Neural cell (in vitro differentiated cells): ENCODE measurements around the gene CRYZL1. TPM values are rescaled to one million over a fixed set of nuclear protein-coding genes. Genes with fewer than 3 reads are reported as not detected.
"Not testable (repeated sequence)": the region's sequence is repeated elsewhere in the genome, so short reads cannot be mapped to it uniquely, and the experiment has no call there.

Experiments
- H2AFZ ChIP-seq: fragments of 200-600, 300-800 bp; sonication (generic), shearing (Covaris generic); 2 replicates; pipeline ENCODE4 v1.6.0; 2014; ENCODE audit warnings: low read depth, mild to moderate bottlenecking, antibody characterized with exemption, low read length, moderate library complexity
- H3F3A ChIP-seq: fragments of 200-600 bp; shearing (Covaris generic); 2 replicates; pipeline ENCODE4 v1.6.1; 2016; ENCODE audit warnings: mild to moderate bottlenecking, moderate library complexity, mixed read lengths, antibody characterized with exemption, low read length; ENCODE audit not compliant: insufficient read depth, poor library complexity, severe bottlenecking
- H3K27ac ChIP-seq: fragments of 200-600, 300-800 bp; sonication (generic), shearing (Covaris generic); 2 replicates; pipeline ENCODE4 v1.5.1; 2014; ENCODE audit warnings: mild to moderate bottlenecking, low read length, moderate library complexity
- H3K27me3 ChIP-seq: fragments of 300-800, 200-600 bp; sonication (generic), shearing (Covaris generic); 2 replicates; pipeline ENCODE4 v1.6.0; 2014; ENCODE audit warnings: mild to moderate bottlenecking, low read depth, low read length, moderate library complexity; ENCODE audit not compliant: insufficient read depth
- H3K36me3 ChIP-seq: fragments of 300-800, 200-600 bp; sonication (generic), shearing (Covaris generic); 2 replicates; pipeline ENCODE4 v1.5.1; 2014; ENCODE audit warnings: mild to moderate bottlenecking, antibody characterized with exemption, low read length, moderate library complexity; ENCODE audit not compliant: insufficient read depth
- H3K4me2 ChIP-seq: fragments of 300-800, 200-600 bp; sonication (generic), shearing (Covaris generic); 2 replicates; pipeline ENCODE4 v1.6.0; 2014; ENCODE audit warnings: mild to moderate bottlenecking, low read length
- H3K4me3 ChIP-seq: fragments of 300-800, 200-600 bp; sonication (generic), shearing (Covaris generic); 2 replicates; pipeline ENCODE4 v1.5.1; 2014; ENCODE audit warnings: mild to moderate bottlenecking, low read length, moderate library complexity
- H3K79me2 ChIP-seq: fragments of 200-600 bp; shearing (Covaris generic); replicated peaks from 2 replicates; pipeline ENCODE4 v1.6.0; 2014; ENCODE audit warnings: mild to moderate bottlenecking, low read length, moderate library complexity; ENCODE audit not compliant: insufficient read depth
- H3K9ac ChIP-seq: fragments of 300-800, 200-600 bp; sonication (generic), shearing (Covaris generic); 2 replicates; pipeline ENCODE4 v1.6.1; 2016; ENCODE audit warnings: mild to moderate bottlenecking, low read length, mixed read lengths
- H3K9me2 ChIP-seq: fragments of 200-600 bp; shearing (Covaris generic); 2 replicates; pipeline ENCODE4 v1.6.1; 2016; ENCODE audit warnings: mild to moderate bottlenecking, low read length, mixed read lengths; ENCODE audit not compliant: insufficient read depth
- H3K9me3 ChIP-seq: fragments of 200-600, 300-800 bp; sonication (generic), shearing (Covaris generic); 2 replicates; pipeline ENCODE4 v1.6.1; 2016; ENCODE audit warnings: mild to moderate bottlenecking, mixed run types, low read length, moderate library complexity, mixed read lengths
- H4K20me1 ChIP-seq: fragments of 200-600 bp; shearing (Covaris generic); 2 replicates; pipeline ENCODE4 v1.6.1; 2016; ENCODE audit warnings: mild to moderate bottlenecking, mixed run types; ENCODE audit not compliant: insufficient read depth
- CTCF ChIP-seq: fragments of 450-650 bp; IDR thresholded peaks from 2 replicates; pipeline ENCODE4 v1.5.1; 2014; ENCODE audit warnings: antibody characterized with exemption, mild to moderate bottlenecking, moderate library complexity; ENCODE audit not compliant: poor library complexity, severe bottlenecking
- EP300 ChIP-seq: fragments of 450-650 bp; conservative IDR thresholded peaks from 2 replicates; pipeline ENCODE4 v1.6.1; 2014; ENCODE audit warnings: antibody characterized with exemption, mild to moderate bottlenecking, moderate library complexity; ENCODE audit not compliant: poor library complexity, severe bottlenecking
- EZH2 ChIP-seq: fragments of 200-600, 300-800 bp; shearing (Covaris generic), sonication (generic); IDR thresholded peaks from 2 replicates; pipeline ENCODE4 v1.6.1; 2014; ENCODE audit warnings: antibody characterized with exemption, low read length, borderline replicate concordance, mild to moderate bottlenecking; ENCODE audit not compliant: insufficient read depth, poor library complexity, severe bottlenecking
- POLR2AphosphoS5 ChIP-seq: IDR thresholded peaks from 2 replicates; pipeline ENCODE4 v1.6.1; 2012
- RAD21 ChIP-seq: fragments of 450-650 bp; conservative IDR thresholded peaks from 2 replicates; pipeline ENCODE4 v1.6.1; 2014; ENCODE audit warnings: antibody characterized with exemption, mild to moderate bottlenecking, moderate library complexity
- REST ChIP-seq: IDR thresholded peaks from 2 replicates; pipeline ENCODE4 v1.6.1; 2012; ENCODE audit warnings: borderline replicate concordance
- SMC3 ChIP-seq: fragments of 450-650 bp; conservative IDR thresholded peaks from 2 replicates; pipeline ENCODE4 v1.6.1; 2014; ENCODE audit warnings: antibody characterized with exemption, mild to moderate bottlenecking, moderate library complexity; ENCODE audit not compliant: poor library complexity
- TAF1 ChIP-seq: IDR thresholded peaks from 2 replicates; pipeline ENCODE4 v1.6.1; 2012; ENCODE audit warnings: low read depth
- polyA plus RNA-seq: library from polyadenylated mRNA; depleted of rRNA; stranded (reverse); fragments of >200 nt; gene quantifications from 2 replicates; pipeline ENCODE4 v1.2.3, GENCODE V29; 2014

The CRYZL1 gene
- polyA plus RNA-seq, 1 donor from 2014 or later = 54.3 TPM

- Histone ChIP-seq H3K27me3 (no peaks in the 10 kb centered on the region), H3K79me2 (no peaks in the 10 kb centered on the region), H3K9ac (no peak overlapping the region), H3K4me3 (no peak overlapping the region), H3K27ac (no peak overlapping the region), H3K4me2 (no peak overlapping the region), H2AFZ (no peak overlapping the region), H4K20me1 (no peaks in the 10 kb centered on the region), H3K36me3 (peaks cover 9% of the 10 kb centered on the region), H3K9me2 (no peaks in the 10 kb centered on the region), H3K9me3 (no peaks in the 10 kb centered on the region), H3F3A (no peaks in the 10 kb centered on the region)
- TF ChIP-seq EZH2 (no peak), EP300 (no peak), SMC3 (no peak), TAF1 (no peak)
Observed at GRCh38 chr21:33618407-33618806, 23.1 kb downstream of the CRYZL1 start.

GRCh38 chr21:33617565-33617964 is 24.0 kb downstream of the CRYZL1 start:
- H3K27me3 ChIP-seq = not testable (repeated sequence)

GRCh38 chr21:33611006-33611744 is 30.4 kb downstream of the CRYZL1 start:
- Histone ChIP-seq H4K20me1 (no peaks in the 10 kb centered on the region), H3K9me2 (no peaks in the 10 kb centered on the region), H3K36me3 (peaks cover 3% of the 10 kb centered on the region), H3K9ac (no peak overlapping the region), H3K79me2 (no peaks in the 10 kb centered on the region), H3K27me3 (no peaks in the 10 kb centered on the region), H3K27ac (no peak overlapping the region), H3K9me3 (no peaks in the 10 kb centered on the region), H3F3A (no peaks in the 10 kb centered on the region), H3K4me2 (no peak overlapping the region), H3K4me3 (no peak overlapping the region), H2AFZ (no peak overlapping the region)
- TF ChIP-seq POLR2AphosphoS5 = no peak
- no peak for TF ChIP-seq EZH2
- no peak for TF ChIP-seq TAF1
- no peak for TF ChIP-seq EP300
- TF ChIP-seq SMC3 = no peak
- TF ChIP-seq RAD21 = no peak
- no peak for TF ChIP-seq CTCF
- TF ChIP-seq REST = no peak

More at GRCh38 chr21:33617565-33617964, 24.0 kb downstream of the CRYZL1 start:
- not testable (repeated sequence) for H3K79me2 ChIP-seq, H4K20me1 ChIP-seq, H3K4me2 ChIP-seq, H3K9ac ChIP-seq, H3K9me3 ChIP-seq, H3F3A ChIP-seq, H2AFZ ChIP-seq, H3K9me2 ChIP-seq, H3K27ac ChIP-seq, H3K4me3 ChIP-seq
- peaks cover 11% of the 10 kb centered on the region for H3K36me3 ChIP-seq
